Measurements from ENCODE around the gene TRAM2.
A peak's percentile ranks its signal among the peaks of the same experiment; 100 is the strongest.

The TRAM2 gene

DNA sequence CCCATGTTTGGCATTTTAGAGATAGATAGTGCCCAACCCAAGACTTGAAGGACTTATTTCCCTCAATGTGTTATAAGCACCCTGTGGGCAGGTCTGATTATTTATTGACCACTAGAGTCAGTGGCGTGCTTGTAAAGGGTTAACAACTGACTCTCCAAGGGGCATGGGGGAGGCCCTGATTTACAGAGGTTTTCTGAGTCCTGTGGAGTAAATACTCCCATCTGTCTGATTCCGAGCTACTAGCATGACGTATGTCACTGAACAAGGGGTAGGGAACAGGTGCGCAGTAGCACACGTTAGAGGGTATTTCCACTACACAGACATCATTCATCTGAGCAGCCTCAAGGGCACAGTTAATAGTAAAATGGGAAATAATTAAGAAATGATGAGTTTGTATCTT, 17.4 kb upstream of the TRAM2 start:
- DNase-seq: no peak

DNA sequence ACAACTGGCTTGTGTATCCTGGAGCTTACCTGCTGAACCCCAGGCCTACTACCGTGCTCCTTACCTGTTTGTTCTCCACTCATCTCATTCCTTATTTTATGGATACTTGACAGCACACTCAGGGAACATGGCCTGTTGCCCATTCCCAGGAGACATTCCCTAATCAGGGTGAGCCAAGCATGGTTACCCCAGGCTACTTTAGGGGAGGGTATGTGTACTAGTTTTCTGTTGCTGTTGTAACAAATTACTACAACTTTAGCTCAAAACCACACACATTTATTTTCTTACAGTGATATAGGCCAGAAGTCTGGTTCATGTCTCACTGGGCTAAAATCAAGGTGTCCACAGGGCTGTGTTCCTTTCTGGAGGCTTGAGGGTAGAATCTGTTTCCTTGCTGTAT, 15.0 kb upstream of the TRAM2 start:
- no peak for DNase-seq

GRCh38 chr6:52590152-52590891, 13.5 kb upstream of the TRAM2 start:
- DNase-seq: no peak

- DNase-seq: no peak
These were observed 11.8 kb upstream of the TRAM2 start for GRCh38 chr6:52588710-52589091.

GRCh38 chr6:52588087-52588709, 11.3 kb upstream of the TRAM2 start:
- no peak for DNase-seq

- DNase-seq: no peak
These were observed 10.1 kb upstream of the TRAM2 start for GRCh38 chr6:52587001-52587400.

DNA sequence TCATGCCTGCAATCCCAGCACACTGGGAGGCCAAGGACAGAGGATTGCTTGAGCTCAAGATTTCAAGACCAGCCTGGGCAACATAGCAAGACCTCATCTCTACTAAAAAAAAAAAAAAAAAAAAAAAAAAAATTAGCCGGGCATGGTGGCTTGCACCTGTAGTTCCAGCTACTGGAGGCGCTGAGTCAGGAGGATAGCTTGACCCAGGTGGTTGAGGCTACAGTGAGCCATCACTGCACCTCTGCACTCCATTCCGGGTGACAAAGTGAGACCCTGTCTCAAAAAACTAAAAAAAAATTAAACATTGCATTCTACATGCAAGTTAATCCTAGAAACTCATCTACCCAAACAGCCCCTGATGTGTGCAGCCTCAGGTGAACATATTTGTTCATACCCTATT, 7.3 kb upstream of the TRAM2 start:
- no peak for DNase-seq

DNA sequence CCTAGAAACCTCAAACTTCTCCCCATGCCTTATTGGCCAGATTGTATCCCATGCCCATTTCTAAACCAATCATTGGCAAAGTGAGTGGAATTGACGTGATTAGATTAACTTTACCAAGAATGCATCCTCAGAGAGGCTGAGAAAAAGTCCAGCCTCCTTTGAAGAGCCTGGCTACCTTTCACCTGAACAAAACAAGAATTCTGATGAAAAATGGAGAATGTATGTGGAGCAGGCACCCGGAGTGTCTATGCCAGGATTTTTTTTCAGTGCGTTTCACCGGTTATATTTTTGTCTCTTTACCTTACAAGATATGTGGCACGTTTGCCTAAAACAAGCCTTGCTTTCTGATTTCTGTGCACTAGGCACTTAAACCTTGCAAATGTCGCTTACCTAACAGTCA, 6.1 kb upstream of the TRAM2 start:
- no peak for DNase-seq

DNA sequence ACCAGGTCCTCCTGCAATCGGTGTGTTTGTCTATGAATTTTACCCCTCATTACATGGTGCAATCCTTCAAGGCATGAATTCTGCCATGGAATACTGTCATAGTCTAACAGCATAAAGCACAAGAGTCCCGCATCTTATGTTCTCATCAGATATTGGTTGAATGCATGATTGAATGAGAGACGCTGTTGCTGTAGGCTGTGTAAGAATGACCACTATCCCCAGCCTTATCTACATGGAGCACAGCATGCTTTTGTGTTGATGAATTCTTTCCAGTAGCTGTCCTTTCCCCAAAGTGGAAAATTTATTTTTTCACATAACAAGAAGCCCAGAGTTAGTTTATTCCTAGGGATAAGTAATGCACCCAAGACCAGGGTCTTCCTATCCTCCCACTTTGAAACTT, 5.6 kb upstream of the TRAM2 start:
- DNase-seq: no peak

- no peak for DNase-seq
These were observed 4.0 kb upstream of the TRAM2 start for GRCh38 chr6:52580905-52581304.

DNA sequence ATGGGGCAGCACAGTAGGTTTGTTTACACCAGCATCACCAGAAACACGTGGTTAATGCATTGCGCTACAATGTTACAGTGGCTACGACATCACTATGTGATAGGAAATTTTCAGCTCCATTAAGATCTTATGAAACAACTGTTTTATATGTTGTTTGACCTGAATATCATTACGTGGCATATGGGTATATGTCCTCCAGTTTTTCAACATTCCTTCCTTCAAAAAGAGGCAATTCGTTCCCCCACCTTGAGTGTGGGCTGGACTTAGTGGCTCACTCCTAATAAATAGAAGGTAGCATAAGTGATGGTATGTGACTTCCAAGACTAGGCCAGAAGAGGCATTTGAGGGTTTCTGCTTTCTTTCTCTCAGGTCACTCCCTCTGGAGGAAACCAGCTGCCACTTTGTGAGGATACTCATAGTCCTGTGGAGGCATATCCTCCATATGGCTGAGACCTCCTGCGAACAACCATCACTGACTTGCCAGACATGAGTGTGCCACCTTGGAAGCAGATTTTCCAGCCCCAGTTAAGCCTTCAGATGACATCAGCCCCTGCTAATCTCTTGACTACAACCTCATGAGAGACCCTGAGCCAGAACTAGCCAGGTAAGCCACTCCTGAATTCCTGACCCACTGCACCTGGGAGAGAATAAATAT, 2.3 kb upstream of the TRAM2 start:
- no peak for DNase-seq

- DNase-seq: no peak
These were observed 1.1 kb upstream of the TRAM2 start for GRCh38 chr6:52577778-52578463.

- DNase-seq: peak; percentile 66 to 71
These were observed 353 bp downstream of the TRAM2 start for GRCh38 chr6:52576392-52577021.

DNA sequence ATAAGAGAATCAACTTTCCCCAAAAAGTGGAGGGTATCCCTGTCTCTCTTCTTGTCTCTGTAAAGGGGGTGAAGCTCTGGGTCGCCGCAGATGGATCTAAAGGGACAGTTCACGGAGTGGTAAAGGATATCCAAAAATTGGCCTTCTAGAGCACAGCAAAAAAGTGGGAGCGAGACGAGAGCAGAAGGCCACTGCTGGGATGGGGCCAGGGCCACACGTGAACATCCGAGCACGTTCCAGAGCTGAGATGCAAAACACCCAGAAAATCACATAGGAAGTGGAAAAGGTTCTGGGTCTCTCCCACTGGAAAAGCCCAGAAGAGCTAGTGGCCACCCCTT, 837 bp downstream of the TRAM2 start:
- no peak for DNase-seq

DNA sequence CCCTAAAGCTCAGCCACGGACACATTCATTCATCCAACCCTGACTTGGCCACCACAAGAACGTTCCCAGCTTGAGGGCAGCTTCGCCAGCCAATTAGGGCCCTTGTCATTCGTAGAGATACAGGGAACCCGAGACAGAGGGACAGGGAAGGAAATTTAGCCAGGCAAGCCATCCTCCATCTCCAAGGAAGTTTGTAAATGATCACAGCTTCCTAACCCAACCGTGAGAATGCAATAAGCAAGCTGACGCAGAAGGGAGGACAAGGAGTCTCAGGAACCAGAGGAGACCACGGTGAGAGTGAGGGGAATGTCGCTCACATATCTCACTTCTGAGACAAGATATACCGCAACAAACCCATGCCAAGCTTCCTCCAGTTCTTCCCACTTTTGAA, 1.4 kb downstream of the TRAM2 start:
- DNase-seq: no peak

GRCh38 chr6:52574709-52575501, 2.0 kb downstream of the TRAM2 start:
- DNase-seq: peak; percentile 59 to 69

GRCh38 chr6:52573295-52573694, 3.6 kb downstream of the TRAM2 start:
- DNase-seq: no peak

DNA sequence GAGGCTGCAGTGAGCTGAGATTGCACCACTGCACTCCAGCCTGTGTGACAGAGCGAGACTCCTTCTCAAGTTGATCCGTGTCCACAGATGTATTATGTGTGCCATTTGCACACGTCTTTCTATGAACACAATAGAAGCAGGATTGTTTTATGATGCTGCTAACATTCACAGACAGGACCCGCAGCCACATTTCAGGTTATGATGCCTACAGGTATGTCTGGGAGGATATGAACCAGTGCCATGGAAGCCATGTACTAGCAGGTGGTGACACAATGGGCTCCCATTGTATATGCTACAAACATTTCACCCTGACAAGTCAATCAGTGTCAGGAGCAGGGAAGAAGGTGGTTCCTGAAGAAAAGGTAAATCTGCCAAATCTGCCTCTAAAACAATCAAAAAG, 4.3 kb downstream of the TRAM2 start:
- DNase-seq: no peak

- no peak for DNase-seq
These were observed 5.6 kb downstream of the TRAM2 start for GRCh38 chr6:52571099-52571755.

- DNase-seq: no peak
These were observed 6.6 kb downstream of the TRAM2 start for GRCh38 chr6:52570291-52570700.

DNA sequence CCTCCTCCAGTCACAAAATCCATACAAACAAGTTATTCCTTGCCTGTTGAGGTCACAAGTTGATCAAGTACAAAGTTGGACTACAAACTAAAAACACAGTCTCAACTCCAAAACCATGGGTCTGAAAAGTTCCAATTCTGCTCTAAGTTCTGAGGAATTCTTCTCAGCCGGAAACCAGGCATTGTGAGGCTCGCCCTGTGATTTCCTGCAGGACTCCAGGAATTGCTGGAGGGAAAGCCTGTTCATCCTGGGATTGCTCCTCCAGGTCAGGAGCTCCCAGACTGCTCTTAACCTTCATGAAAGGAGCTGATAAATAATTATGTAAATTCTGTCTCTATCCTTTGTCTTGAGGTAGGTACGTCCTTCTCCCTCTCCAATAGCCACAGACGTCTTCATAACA, 8.5 kb downstream of the TRAM2 start:
- no peak for DNase-seq

GRCh38 chr6:52566853-52567279, 10.0 kb downstream of the TRAM2 start:
- no peak for DNase-seq

All from CD4-positive, alpha-beta T cell treated with Interferon alpha-2 for 1 hour (primary cell).